ENCODE results near the gene TFAP2E. TPM values are rescaled to one million over a fixed set of nuclear protein-coding genes. Genes with fewer than 3 reads are reported as not detected.
A peak's percentile ranks its signal among the peaks of the same experiment; 100 is the strongest.

Gene TFAP2E
- total RNA-seq, 4 donors from 2014 or later = not detected

GRCh38 chr1:35557611-35558373, 15.3 kb upstream of the TFAP2E start, which contains the start of gene NCDN:
Gene NCDN (plus strand): TSS chr1:35557799. CDS start chr1:35558191, 392 bp downstream.
- in situ Hi-C loops (cut with MboI; ENCODE audit: low sequenced_read_pairs in 4 of 4) = loop anchor here in 1 of 4 donors (10.0 kb wide), 1 partner anchor 363 kb away; the partner anchor contains the start of gene SFPQ
- Histone ChIP-seq H3K36me3 (peaks cover 0 to 6% of the 10 kb centered on the region in 2 donors), H3K4me3 (peak within 1 kb of the TSS; percentile 84 to 99 (median 98)), H3K9me3 (no peaks in the 10 kb centered on the region), H3K27ac (peak within 1 kb of the TSS; percentile 91 to 100 (median 99)), H3K4me1 (peaks cover 45 to 68% of the 10 kb centered on the region in 2 donors), H3K27me3 (no peaks in the 10 kb centered on the region)
- intact Hi-C loops (cut with DNase I; ENCODE audit: low total_unique reads) = loop anchor here (2.0 to 10.0 kb wide), 4 partner anchors 83 to 907 kb away; partner anchors contain the start of genes C1orf216, MRPS15, PSMB2 and SFPQ
- TF ChIP-seq POLR2A (IDR thresholded peaks at IDR 0.05) (no peak), CTCF (IDR thresholded peaks at IDR 0.05 in 4 of 5, conservative IDR thresholded peaks at IDR 0.05 in 1 of 5) (no peak)
- DNase-seq = peak; percentile 97
- ATAC-seq = peak; percentile 94 to 97

GRCh38 chr1:35558374-35559316, 14.5 kb upstream of the TFAP2E start:
- no peak for TF ChIP-seq POLR2A (IDR thresholded peaks at IDR 0.05)
- no peak for TF ChIP-seq CTCF (IDR thresholded peaks at IDR 0.05 in 4 of 5, conservative IDR thresholded peaks at IDR 0.05 in 1 of 5)
- intact Hi-C loops (cut with DNase I; ENCODE audit: low total_unique reads) (loop anchor here (5.0 to 10.0 kb wide), 2 partner anchors 159 to 906 kb away; partner anchors contain the start of genes C1orf216 and MRPS15), in situ Hi-C loops (cut with MboI; ENCODE audit: low sequenced_read_pairs in 4 of 4) (loop anchor here in 1 of 4 donors (10.0 kb wide), 1 partner anchor 364 kb away; the partner anchor contains the start of gene SFPQ)
- Histone ChIP-seq H3K27me3 (no peaks in the 10 kb centered on the region), H3K4me3 (peak overlapping the region; percentile 84 to 99 (median 98)), H3K4me1 (peaks cover 39 to 60% of the 10 kb centered on the region in 2 donors), H3K27ac (peak overlapping the region; percentile 91 to 100 (median 99)), H3K9me3 (no peaks in the 10 kb centered on the region), H3K36me3 (peaks cover 0 to 9% of the 10 kb centered on the region in 2 donors)
- DNase-seq (no peak), ATAC-seq (no peak)

GRCh38 chr1:35559317-35559944, 13.7 kb upstream of the TFAP2E start:
- Histone ChIP-seq H3K4me1 (peaks cover 32 to 52% of the 10 kb centered on the region in 2 donors), H3K9me3 (no peaks in the 10 kb centered on the region), H3K27ac (no peak overlapping the region), H3K27me3 (no peaks in the 10 kb centered on the region), H3K4me3 (no peak overlapping the region), H3K36me3 (peaks cover 0 to 9% of the 10 kb centered on the region in 2 donors)
- in situ Hi-C loops (cut with MboI; ENCODE audit: low sequenced_read_pairs in 4 of 4) (loop anchor here in 1 of 4 donors (10.0 kb wide), 1 partner anchor 365 kb away; the partner anchor contains the start of gene SFPQ), intact Hi-C loops (cut with DNase I; ENCODE audit: low total_unique reads) (loop anchor here (5.0 to 10.0 kb wide), 2 partner anchors 158 to 905 kb away; partner anchors contain the start of genes C1orf216 and MRPS15)
- ATAC-seq (no peak), DNase-seq (no peak)
- TF ChIP-seq CTCF (IDR thresholded peaks at IDR 0.05 in 4 of 5, conservative IDR thresholded peaks at IDR 0.05 in 1 of 5) (no peak), POLR2A (IDR thresholded peaks at IDR 0.05) (no peak)

Data from gastrocnemius medialis (tissue), 4 donors.